Lung (tissue), 13 donors: Measurements from ENCODE around the gene PLPPR5. TPM values are rescaled to one million over a fixed set of nuclear protein-coding genes. Genes with fewer than 3 reads are reported as not detected.

ENCODE experiments used
- ATAC-seq: fragments of 200-7000 bp; cut with Tn5 transposase; one replicate; pipeline ENCODE4 v1.9.1; 2020; ENCODE audit warnings: moderate number of reproducible peaks; ENCODE audit not compliant: insufficient read depth, low FRiP score
- DNase-seq, 3 donors: peaks; one replicate each; pipeline ENCODE4 v3.0.0-alpha.2; 2013 to 2017
- H3K27ac ChIP-seq, 2 donors: one replicate each; pipeline ENCODE4 v1.5.1; 2013; ENCODE audit warnings: mild to moderate bottlenecking in 2 of 2, moderate library complexity in 2 of 2, control low read depth in 1 of 2, inconsistent platforms in 1 of 2, low read depth in 1 of 2, low read length in 1 of 2
- H3K27me3 ChIP-seq, 3 donors: one replicate each; pipeline ENCODE4 v1.5.1; 2013; ENCODE audit warnings: low read length in 2 of 3; ENCODE audit not compliant: control insufficient read depth in 3 of 3, insufficient read depth in 3 of 3
- H3K36me3 ChIP-seq, 4 donors: one replicate each; pipeline ENCODE4 v1.5.1; 2013; ENCODE audit warnings: low read length in 4 of 4, mild to moderate bottlenecking in 1 of 4, moderate library complexity in 1 of 4; ENCODE audit not compliant: control insufficient read depth in 4 of 4, insufficient read depth in 4 of 4
- H3K4me1 ChIP-seq, 5 donors: one replicate each; pipeline ENCODE4 v1.5.1; 2013; ENCODE audit warnings: low read length in 5 of 5, mild to moderate bottlenecking in 2 of 5, moderate library complexity in 1 of 5; ENCODE audit not compliant: control insufficient read depth in 5 of 5, insufficient read depth in 5 of 5
- H3K4me3 ChIP-seq: one replicate; pipeline ENCODE4 v1.5.1; 2013; ENCODE audit warnings: mild to moderate bottlenecking, control low read depth, moderate library complexity
- H3K9ac ChIP-seq, 2 donors: one replicate each; pipeline ENCODE4 v1.5.1; 2013; ENCODE audit warnings: low read length in 2 of 2, control low read depth in 1 of 2; ENCODE audit not compliant: insufficient read depth in 1 of 2
- H3K9me3 ChIP-seq, 4 donors: one replicate each; pipeline ENCODE4 v1.5.1; 2013; ENCODE audit warnings: low read length in 3 of 4, mild to moderate bottlenecking in 1 of 4, moderate library complexity in 1 of 4; ENCODE audit not compliant: control insufficient read depth in 4 of 4, insufficient read depth in 3 of 4
- CTCF ChIP-seq: IDR thresholded peaks from 2 replicates; pipeline ENCODE4 v1.5.1; 2012; ENCODE audit warnings: mild to moderate bottlenecking; ENCODE audit errors: control extremely low read depth, extremely low read depth
- WGBS, 2 donors: extraction: QIAGEN DNeasy Blood & Tissue Kit; methylation state at CpG; one replicate each; pipeline ENCODE4 v1.1.7; 2013; 5-methylcytosine and 5-hydroxymethylcytosine counted together
- polyA plus RNA-seq, 2 donors: library from polyadenylated mRNA; stranded (reverse); fragments of 200-250 nt; gene quantifications; one replicate each; pipeline ENCODE4 v1.2.1, GENCODE V29; 2013
- small RNA-seq: library from RNA; depleted of rRNA; stranded (forward); fragments of <200 nt; gene quantifications from one replicate; pipeline ENCODE3, GENCODE V24; 2014; ENCODE audit warnings: low replicate concordance
- total RNA-seq, 2 donors: library from RNA; depleted of rRNA in 1 of 2; stranded (reverse); fragments of >200 nt in 1 of 2; gene quantifications; one replicate each; pipeline ENCODE4 v1.2.1, GENCODE V29; 2014 to 2021
- donor health status: control.
- donor health status: control.
- donor health status: Bipolar disorder and iron deficiency.
- donor health status: healthy.
- donor health status: DM: yes; HTN: yes; CAD: no.

PLPPR5 gene
- total and polyA plus RNA-seq, 4 donors: 0.05 to 1.4 (median 0.21) TPM; not detected in 1

GRCh38 chr1:98854137-98854536 is 150.5 kb downstream of the PLPPR5 start:
- Histone ChIP-seq H3K27ac (no peak overlapping the region), H3K9me3 (no peaks in the 10 kb centered on the region), H3K27me3 (no peaks in the 10 kb centered on the region), H3K9ac (no peak overlapping the region), H3K36me3 (no peaks in the 10 kb centered on the region), H3K4me1 (no peaks in the 10 kb centered on the region), H3K4me3 (no peak overlapping the region)
- 36 to 47% methylated on average over 4 of the region's 4 CpGs for WGBS, 2 donors
- peak in 1 of 3 donors; percentile 11 for DNase-seq
- no peak for ATAC-seq
- no peak for TF ChIP-seq CTCF

GRCh38 chr1:98849969-98850636 is 154.6 kb downstream of the PLPPR5 start:
- Histone ChIP-seq H3K36me3 (no peaks in the 10 kb centered on the region), H3K4me3 (no peak overlapping the region), H3K9me3 (no peaks in the 10 kb centered on the region), H3K27me3 (no peaks in the 10 kb centered on the region), H3K4me1 (no peaks in the 10 kb centered on the region), H3K9ac (no peak overlapping the region), H3K27ac (no peak overlapping the region)
- no peak for DNase-seq
- ATAC-seq: no peak
- 66 to 70% methylated on average over 1 of the region's 1 CpG for WGBS, 2 donors
- no peak for TF ChIP-seq CTCF

DNA sequence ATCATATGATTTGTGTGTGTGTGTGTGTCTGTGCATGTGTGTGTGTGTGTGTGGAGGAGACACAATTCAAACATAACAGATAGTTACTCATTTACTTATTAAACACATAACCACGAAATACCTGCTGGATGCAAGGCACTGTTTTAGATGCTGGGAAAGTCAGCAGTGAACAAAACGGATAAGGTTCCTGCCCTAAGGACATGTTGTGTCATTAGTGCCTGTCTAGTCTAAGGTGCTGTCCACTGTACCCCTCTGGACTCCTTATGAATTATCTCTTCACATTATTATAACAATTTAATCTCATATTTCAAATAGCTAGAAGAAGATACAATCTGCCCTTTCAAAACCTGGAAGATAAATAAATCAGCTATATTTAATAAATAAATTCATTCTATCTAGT is 162.4 kb downstream of the PLPPR5 start:
- no peak overlapping the region for H3K27ac ChIP-seq
- DNase-seq: no peak
- no peaks in the 10 kb centered on the region for H3K36me3 ChIP-seq
- no peak overlapping the region for H3K4me3 ChIP-seq
- no peak for ATAC-seq
- TF ChIP-seq CTCF: no peak
- WGBS, 2 donors: 58 to 78% methylated on average over 2 of the region's 2 CpGs
- H3K9ac ChIP-seq: no peak overlapping the region
- H3K27me3 ChIP-seq: no peaks in the 10 kb centered on the region
- H3K4me1 ChIP-seq: no peaks in the 10 kb centered on the region
- no peaks in the 10 kb centered on the region for H3K9me3 ChIP-seq

Small RNA genes lying within 50 kb of the gene (small RNA-seq; reads per million reads assigned to genes)
- gene AL445433.1: not detected
